Caki2 (cell line): ENCODE measurements around the gene PDHB. TPM values are rescaled to one million over a fixed set of nuclear protein-coding genes. Genes with fewer than 3 reads are reported as not detected.

Experiments used
- DNase-seq: peaks from one replicate; pipeline ENCODE4 v3.0.0-alpha.2; 2015; ENCODE audit warnings: low read depth
- in situ Hi-C: cut with HindIII; loops from 2 replicates; pipeline ENCODE4 v1.10.0; 2016; ENCODE audit warnings: low sequenced_read_pairs, low pct_unique_long_range_greater_than_20kb, mixed read lengths
- total RNA-seq: library from RNA; depleted of rRNA; stranded (reverse); fragments of >200 nt; shearing (Covaris generic); gene quantifications from 2 replicates; pipeline ENCODE4 v1.2.3, GENCODE V29; 2014; ENCODE audit warnings: low replicate concordance; rRNA removed

Gene PDHB
- total RNA-seq, 1 experiment from 2014 or later = 86.1 TPM

- in situ Hi-C loops = no loop called here
- DNase-seq = no peak
Measured at GRCh38 chr3:58379351-58380073, 54.1 kb downstream of the PDHB start.

- in situ Hi-C loops = no loop called here
- DNase-seq = no peak
Measured at GRCh38 chr3:58377750-58378149, 55.9 kb downstream of the PDHB start.

Other genes starting within 250 kb of the PDHB start
- not detected in 2 replicates for gene DNASE1L3, start 222.9 kb downstream of the PDHB start, total RNA-seq
- 8.9 and 11.4 TPM in 2 replicates for gene ABHD6, start 196.0 kb downstream of the PDHB start, total RNA-seq
- gene RPP14, start 127.6 kb downstream of the PDHB start, total RNA-seq = 5.2 and 7.7 TPM in 2 replicates
- 7.9 and 8.7 TPM in 2 replicates for gene HTD2, start 127.3 kb downstream of the PDHB start, total RNA-seq
- gene PXK, start 100.9 kb downstream of the PDHB start, total RNA-seq = 14.8 and 18.2 TPM in 2 replicates
- gene KCTD6, start 58.3 kb upstream of the PDHB start, total RNA-seq = 2.7 and 3.5 TPM in 2 replicates
- gene ACOX2, start 103.4 kb upstream of the PDHB start, total RNA-seq = 2.0 TPM in 1 of 2 replicates, not detected in the other
- gene FAM107A, start 143.6 kb upstream of the PDHB start, total RNA-seq = not detected in 2 replicates
- gene FAM3D, start 232.9 kb upstream of the PDHB start, total RNA-seq = not detected in 2 replicates